GM18873 (cell line): ENCODE data around the gene DVL1.
"Not testable (repeated sequence)": the region's sequence is repeated elsewhere in the genome, so short reads cannot be mapped to it uniquely, and the experiment has no call there.

Experiments
- ATAC-seq: cut with Tn5 transposase; IDR thresholded peaks from one replicate; pipeline ENCODE4 v1.9.1; 2021; ENCODE audit warnings: mild to moderate bottlenecking, moderate library complexity, moderate number of reproducible peaks; ENCODE audit not compliant: unreplicated experiment, low FRiP score

Gene DVL1

GRCh38 chr1:1349256-1350012, at the start of gene DVL1:
Gene DVL1, minus strand, starts transcription at chr1:1349418. Its CDS starts 353 bp downstream, at chr1:1349065.
- no peak for ATAC-seq

GRCh38 chr1:1398677-1399186, 49.5 kb upstream of the DVL1 start:
- ATAC-seq = peak; percentile 21

GRCh38 chr1:1397839-1398523, 48.8 kb upstream of the DVL1 start:
- no peak for ATAC-seq

GRCh38 chr1:1395166-1395565, 45.9 kb upstream of the DVL1 start:
- ATAC-seq = no peak

GRCh38 chr1:1394116-1394515, 44.9 kb upstream of the DVL1 start:
- ATAC-seq = no peak

- no peak for ATAC-seq
Observed at GRCh38 chr1:1393428-1393827, 44.2 kb upstream of the DVL1 start.

GRCh38 chr1:1393014-1393413, 43.8 kb upstream of the DVL1 start:
- ATAC-seq = no peak

GRCh38 chr1:1391225-1391624, 42.0 kb upstream of the DVL1 start:
- ATAC-seq = no peak

- no peak for ATAC-seq
Observed at GRCh38 chr1:1390675-1391074, 41.5 kb upstream of the DVL1 start.

- ATAC-seq = no peak
Observed at GRCh38 chr1:1388078-1388472, 38.9 kb upstream of the DVL1 start.

- ATAC-seq = no peak
Observed at GRCh38 chr1:1387098-1388077, 38.2 kb upstream of the DVL1 start.

- no peak for ATAC-seq
Observed at GRCh38 chr1:1385931-1386330, 36.7 kb upstream of the DVL1 start.

- ATAC-seq = not testable (repeated sequence)
Observed at GRCh38 chr1:1385339-1385738, 36.1 kb upstream of the DVL1 start.

GRCh38 chr1:1381294-1381693, 32.1 kb upstream of the DVL1 start:
- ATAC-seq = no peak

- ATAC-seq = no peak
Observed at GRCh38 chr1:1380860-1381259, 31.6 kb upstream of the DVL1 start.

GRCh38 chr1:1377540-1378205, 28.5 kb upstream of the DVL1 start:
- no peak for ATAC-seq

GRCh38 chr1:1376551-1377226, 27.5 kb upstream of the DVL1 start:
- no peak for ATAC-seq

GRCh38 chr1:1374929-1375662, 25.9 kb upstream of the DVL1 start, which contains the start of gene AURKAIP1:
Gene AURKAIP1, minus strand, starts transcription at chr1:1375207. Its CDS starts 451 bp downstream, at chr1:1374756.
- ATAC-seq = peak; percentile 88

GRCh38 chr1:1374589-1374928, 25.3 kb upstream of the DVL1 start:
- ATAC-seq = no peak
